Cerebellar nuclear complex (tissue), 1 donor: Measurements from ENCODE around the gene GNB1L.

Source experiments
- DNase-seq, 2 experiments: peaks; one replicate each; lab custom pipeline; 2025; lab: John Stamatoyannopoulos, UW

Gene GNB1L

GRCh38 chr22:19748991-19749664 lies 105.5 kb downstream of the GNB1L start:
- no peak for DNase-seq

GRCh38 chr22:19748139-19748538 lies 106.5 kb downstream of the GNB1L start:
- DNase-seq, result no peak

- DNase-seq, result no peak
These were observed 107.1 kb downstream of the GNB1L start for GRCh38 chr22:19747551-19747950.

- no peak for DNase-seq
These were observed 107.9 kb downstream of the GNB1L start for GRCh38 chr22:19746726-19747125.

- no peak for DNase-seq
These were observed 109.2 kb downstream of the GNB1L start for GRCh38 chr22:19745155-19746101.

GRCh38 chr22:19744350-19745006 lies 110.2 kb downstream of the GNB1L start:
- no peak for DNase-seq

- no peak for DNase-seq
These were observed 111.0 kb downstream of the GNB1L start for GRCh38 chr22:19743651-19744050.

- DNase-seq, result no peak
These were observed 111.6 kb downstream of the GNB1L start for GRCh38 chr22:19743081-19743480.

GRCh38 chr22:19742160-19743066 lies 112.3 kb downstream of the GNB1L start:
- DNase-seq, result no peak

- no peak for DNase-seq
These were observed 113.6 kb downstream of the GNB1L start for GRCh38 chr22:19741053-19741452.

GRCh38 chr22:19740586-19740985 lies 114.1 kb downstream of the GNB1L start:
- no peak for DNase-seq

- DNase-seq, result no peak
These were observed 114.7 kb downstream of the GNB1L start for GRCh38 chr22:19739911-19740449.

GRCh38 chr22:19739448-19739895 lies 115.2 kb downstream of the GNB1L start:
- no peak for DNase-seq

GRCh38 chr22:19738664-19739447 lies 115.8 kb downstream of the GNB1L start:
- DNase-seq, result no peak

GRCh38 chr22:19737846-19738663 lies 116.6 kb downstream of the GNB1L start:
- no peak for DNase-seq

- no peak for DNase-seq
These were observed 118.8 kb downstream of the GNB1L start for GRCh38 chr22:19735665-19736510.

GRCh38 chr22:19734837-19735382 lies 119.8 kb downstream of the GNB1L start:
- no peak for DNase-seq

GRCh38 chr22:19734163-19734562 lies 120.5 kb downstream of the GNB1L start:
- no peak for DNase-seq
